Fibroblast of the aortic adventitia (primary cell): ENCODE data around the gene DISC1. TPM values are rescaled to one million over a fixed set of nuclear protein-coding genes. Genes with fewer than 3 reads are reported as not detected.
"Not testable (repeated sequence)": the region's sequence is repeated elsewhere in the genome, so short reads cannot be mapped to it uniquely, and the experiment has no call there.

Experiments used
- DNase-seq: peaks from one replicate; pipeline ENCODE4 v3.0.0-alpha.2; 2010; ENCODE audit warnings: low read depth
- H3K4me3 ChIP-seq: 2 replicates; pipeline ENCODE4 v1.5.1; 2011; ENCODE audit warnings: low read depth, mild to moderate bottlenecking, control low read depth, low read length, moderate library complexity
- total RNA-seq: library from RNA; depleted of rRNA; stranded (reverse); fragments of >200 nt; gene quantifications from 2 replicates; pipeline ENCODE4 v1.2.3, GENCODE V29; 2012; ENCODE audit warnings: low replicate concordance
- TF ChIP-seq, protein P1 (sequence below): IDR thresholded peaks from 2 replicates; pipeline ENCODE4 v1.5.1; 2011; ENCODE audit warnings: mild to moderate bottlenecking, low read length, control low read depth, inconsistent platforms; ENCODE audit not compliant: insufficient read depth

DISC1 gene
- total RNA-seq, 1 donor = 4.7 TPM

DNA sequence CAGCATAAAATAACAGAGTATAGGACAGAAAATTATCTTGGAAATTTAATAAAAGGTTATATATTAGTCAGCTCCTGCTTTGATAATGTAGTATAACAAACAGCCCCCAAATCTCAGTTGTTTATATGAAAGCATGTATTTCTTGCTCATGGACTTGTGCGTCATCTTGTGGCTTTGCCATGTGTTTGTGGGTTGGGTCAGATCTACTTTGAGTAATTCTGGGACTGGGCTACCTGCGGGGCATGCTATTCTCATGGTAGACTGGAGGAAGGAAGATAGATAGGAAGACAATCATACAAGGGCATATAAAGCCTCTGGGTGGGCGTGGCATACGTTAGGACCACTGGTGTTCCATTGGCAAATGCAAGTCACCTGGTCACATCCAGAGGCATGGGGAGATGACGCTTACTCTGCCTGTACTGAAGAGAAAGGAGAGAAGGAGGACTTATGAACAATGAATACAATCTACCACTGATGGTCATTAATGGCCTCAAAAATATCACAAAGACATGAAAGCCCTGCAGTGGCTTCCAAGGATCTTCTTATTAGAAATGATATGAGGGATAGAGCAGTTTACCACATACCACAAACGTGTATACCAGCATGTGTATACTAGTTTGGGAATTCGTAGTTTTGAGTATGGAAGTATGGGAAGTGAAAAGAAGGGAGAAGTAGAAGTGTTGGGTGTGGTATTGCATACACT is 267.0 kb downstream of the DISC1 start:
- TF ChIP-seq, protein P1, sequence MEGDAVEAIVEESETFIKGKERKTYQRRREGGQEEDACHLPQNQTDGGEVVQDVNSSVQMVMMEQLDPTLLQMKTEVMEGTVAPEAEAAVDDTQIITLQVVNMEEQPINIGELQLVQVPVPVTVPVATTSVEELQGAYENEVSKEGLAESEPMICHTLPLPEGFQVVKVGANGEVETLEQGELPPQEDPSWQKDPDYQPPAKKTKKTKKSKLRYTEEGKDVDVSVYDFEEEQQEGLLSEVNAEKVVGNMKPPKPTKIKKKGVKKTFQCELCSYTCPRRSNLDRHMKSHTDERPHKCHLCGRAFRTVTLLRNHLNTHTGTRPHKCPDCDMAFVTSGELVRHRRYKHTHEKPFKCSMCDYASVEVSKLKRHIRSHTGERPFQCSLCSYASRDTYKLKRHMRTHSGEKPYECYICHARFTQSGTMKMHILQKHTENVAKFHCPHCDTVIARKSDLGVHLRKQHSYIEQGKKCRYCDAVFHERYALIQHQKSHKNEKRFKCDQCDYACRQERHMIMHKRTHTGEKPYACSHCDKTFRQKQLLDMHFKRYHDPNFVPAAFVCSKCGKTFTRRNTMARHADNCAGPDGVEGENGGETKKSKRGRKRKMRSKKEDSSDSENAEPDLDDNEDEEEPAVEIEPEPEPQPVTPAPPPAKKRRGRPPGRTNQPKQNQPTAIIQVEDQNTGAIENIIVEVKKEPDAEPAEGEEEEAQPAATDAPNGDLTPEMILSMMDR = no peak
- no peak for DNase-seq
- H3K4me3 ChIP-seq = no peak overlapping the region

- DNase-seq = no peak
- no peak overlapping the region for H3K4me3 ChIP-seq
- TF ChIP-seq, protein P1 = no peak
Measured at GRCh38 chr1:231896806-231897205, 270.2 kb downstream of the DISC1 start.

GRCh38 chr1:231899046-231899445 is 272.5 kb downstream of the DISC1 start:
- no peak overlapping the region for H3K4me3 ChIP-seq
- DNase-seq = no peak
- TF ChIP-seq, protein P1 = no peak

- DNase-seq = no peak
- TF ChIP-seq, protein P1 = no peak
- H3K4me3 ChIP-seq = no peak overlapping the region
Measured at GRCh38 chr1:231899713-231900435, 273.3 kb downstream of the DISC1 start.

DNA sequence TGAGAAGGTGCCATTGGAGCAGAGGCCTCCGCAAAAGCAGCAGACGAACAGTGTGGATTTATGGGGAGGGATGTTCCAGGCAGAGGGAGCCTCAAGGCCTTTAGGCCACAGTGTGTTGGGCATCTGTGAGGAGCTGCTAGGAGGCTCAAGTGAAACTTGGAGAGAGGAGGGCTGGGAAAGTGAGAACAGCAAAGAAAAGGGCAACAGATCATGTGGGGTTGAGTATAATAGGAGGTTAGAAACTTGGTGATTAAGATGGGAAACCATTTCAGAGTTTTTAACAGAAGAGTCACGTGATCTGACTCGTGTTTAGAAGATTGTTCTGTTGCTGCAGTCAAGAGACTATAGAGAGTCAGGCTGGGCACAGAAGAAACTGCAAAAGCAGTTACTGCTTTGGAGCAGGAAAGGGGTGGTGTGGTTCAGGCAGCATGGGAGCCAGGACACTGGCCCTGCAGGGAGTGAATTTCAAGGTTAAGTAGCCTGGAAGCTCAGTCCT is 277.0 kb downstream of the DISC1 start:
- no peak overlapping the region for H3K4me3 ChIP-seq
- TF ChIP-seq, protein P1 = no peak
- DNase-seq = no peak

DNA sequence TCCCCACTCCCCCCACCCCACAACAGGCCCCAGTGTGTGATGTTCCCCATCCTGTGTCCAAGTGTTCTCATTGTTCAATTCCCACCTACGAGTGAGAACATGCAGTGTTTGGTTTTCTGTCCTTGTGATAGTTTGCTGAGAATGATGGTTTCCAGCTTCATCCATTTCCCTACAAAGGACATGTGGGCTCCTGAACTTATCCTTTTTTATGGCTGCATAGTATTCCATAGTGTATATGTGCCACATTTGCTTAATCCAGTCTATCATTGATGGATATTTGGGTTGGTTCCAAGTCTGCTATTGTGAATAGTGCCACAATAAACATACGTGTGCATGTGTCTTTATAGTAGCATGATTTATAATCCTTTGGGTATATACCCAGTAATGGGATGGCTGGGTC is 280.7 kb downstream of the DISC1 start:
- DNase-seq, H3K4me3 ChIP-seq: not testable (repeated sequence)

- TF ChIP-seq, protein P1 = no peak
- H3K4me3 ChIP-seq = no peak overlapping the region
- DNase-seq = no peak
Measured at GRCh38 chr1:231913493-231913892, 286.9 kb downstream of the DISC1 start.
